Endodermal cell (in vitro differentiated cells): ENCODE results near the gene CRISPLD2. TPM values are rescaled to one million over a fixed set of nuclear protein-coding genes. Genes with fewer than 3 reads are reported as not detected.

Experiments used
- DNase-seq: peaks from one replicate; pipeline ENCODE4 v3.0.0-alpha.2; 2017
- H3K27ac ChIP-seq: 2 replicates; pipeline ENCODE4 v1.5.1; 2013; ENCODE audit warnings: mild to moderate bottlenecking, low read depth, low read length, moderate library complexity
- H3K27me3 ChIP-seq: 2 replicates; pipeline ENCODE4 v1.6.1; 2013; ENCODE audit warnings: mild to moderate bottlenecking, low read length, moderate library complexity; ENCODE audit not compliant: insufficient read depth, control insufficient read depth, poor library complexity, severe bottlenecking
- H3K36me3 ChIP-seq: 2 replicates; pipeline ENCODE4 v1.7.0; 2013; ENCODE audit warnings: mild to moderate bottlenecking, low read length, moderate library complexity; ENCODE audit not compliant: control insufficient read depth, insufficient read depth
- H3K4me1 ChIP-seq: one replicate; pipeline ENCODE4 v1.7.0; 2013; ENCODE audit warnings: low read length; ENCODE audit not compliant: control insufficient read depth, insufficient read depth
- H3K4me3 ChIP-seq: 2 replicates; pipeline ENCODE4 v1.5.1; 2013; ENCODE audit warnings: mild to moderate bottlenecking, low read length, moderate library complexity
- H3K9ac ChIP-seq: 2 replicates; pipeline ENCODE4 v1.6.1; 2013; ENCODE audit warnings: mild to moderate bottlenecking, low read length, moderate library complexity; ENCODE audit not compliant: poor library complexity, severe bottlenecking; ENCODE audit errors: extremely low read depth
- H3K9me3 ChIP-seq: 2 replicates; pipeline ENCODE4 v1.6.1; 2013; ENCODE audit warnings: mild to moderate bottlenecking, low read length, moderate library complexity; ENCODE audit not compliant: control insufficient read depth
- H3K27ac Mint-ChIP-seq: 2 replicates; pipeline ENCODE4 v1.8.0; 2020; ENCODE audit warnings: mixed read lengths
- H3K27me3 Mint-ChIP-seq: 2 replicates; pipeline ENCODE4 v1.8.0; 2021; ENCODE audit warnings: mild to moderate bottlenecking, mixed read lengths; ENCODE audit not compliant: insufficient read depth
- H3K36me3 Mint-ChIP-seq: 2 replicates; pipeline ENCODE4 v1.8.0; 2020; ENCODE audit warnings: low read depth, mixed read lengths
- H3K4me1 Mint-ChIP-seq: 2 replicates; pipeline ENCODE4 v1.8.0; 2020; ENCODE audit warnings: mixed read lengths
- H3K4me3 Mint-ChIP-seq: 2 replicates; pipeline ENCODE4 v1.8.0; 2020; ENCODE audit warnings: mild to moderate bottlenecking, moderate library complexity, mixed read lengths
- H3K9me3 Mint-ChIP-seq: 2 replicates; pipeline ENCODE4 v1.8.0; 2020; ENCODE audit warnings: mild to moderate bottlenecking, mixed read lengths
- WGBS, 2 experiments: methylation state at CpG; one replicate each; pipeline versions ENCODE4 v1.1.5 to v1.1.7; 2013; ENCODE audit warnings: missing lambda C conversion rate in 2 of 2, mixed read lengths in 1 of 2; ENCODE audit not compliant: insufficient coverage in 1 of 2, insufficient read length in 1 of 2; 5-methylcytosine and 5-hydroxymethylcytosine counted together
- total RNA-seq, 2 donors: library from RNA; stranded (reverse); fragmentation: NEBNext Ultra II Directional in 1 of 2; extraction: Animal tissue kit (Norgen Biotek cat#: 25700) in 1 of 2; gene quantifications; 2 replicates in 1 of 2; 3 replicates in 1 of 2; pipeline ENCODE4 v1.2.1, GENCODE V29; 2021
- TF ChIP-seq, protein P1 (sequence below): fragments of 200-600 bp; sonication (generic); conservative IDR thresholded peaks from 2 replicates; pipeline ENCODE4 v1.5.0; 2021; ENCODE audit warnings: antibody characterized with exemption, mild to moderate bottlenecking

Gene CRISPLD2
- total RNA-seq, 2 donors from 2014 or later: 5.0 to 9.3 TPM

DNA sequence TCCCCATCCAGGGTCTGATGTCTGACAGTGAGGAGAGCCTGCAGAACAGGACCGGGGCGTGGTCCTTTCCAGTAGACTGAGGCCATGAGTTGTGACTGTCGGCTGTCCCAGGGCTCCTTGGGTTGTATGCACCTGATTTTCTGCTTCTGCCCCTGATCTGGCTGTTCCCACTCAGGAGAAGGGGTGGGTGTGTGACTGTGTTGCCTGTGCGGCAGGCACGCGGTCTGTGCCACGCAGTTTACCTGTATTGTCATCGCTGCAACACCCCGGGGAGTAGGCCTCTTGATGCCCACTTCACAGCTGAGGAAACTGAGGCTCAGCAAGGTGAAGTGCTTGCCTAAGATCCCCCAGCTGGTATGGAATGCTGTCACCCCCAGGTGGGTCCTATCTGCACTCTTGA is 1.4 kb downstream of the CRISPLD2 start:
- Histone ChIP-seq H3K27ac (no peak overlapping the region), H3K4me1 (no peaks in the 10 kb centered on the region), H3K4me3 (no peak overlapping the region), H3K36me3 (no peaks in the 10 kb centered on the region), H3K9me3 (no peaks in the 10 kb centered on the region), H3K27me3 (peaks cover 56% of the 10 kb centered on the region), H3K9ac (no peak overlapping the region)
- peaks cover 62% of the 10 kb centered on the region for H3K27me3 Mint-ChIP-seq
- no peaks in the 10 kb centered on the region for H3K9me3 Mint-ChIP-seq
- DNase-seq: no peak
- WGBS, 2 experiments: 92 to 96% methylated on average over 4 to 9 of the region's 9 CpGs
- no peaks in the 10 kb centered on the region for H3K36me3 Mint-ChIP-seq
- TF ChIP-seq, protein P1, sequence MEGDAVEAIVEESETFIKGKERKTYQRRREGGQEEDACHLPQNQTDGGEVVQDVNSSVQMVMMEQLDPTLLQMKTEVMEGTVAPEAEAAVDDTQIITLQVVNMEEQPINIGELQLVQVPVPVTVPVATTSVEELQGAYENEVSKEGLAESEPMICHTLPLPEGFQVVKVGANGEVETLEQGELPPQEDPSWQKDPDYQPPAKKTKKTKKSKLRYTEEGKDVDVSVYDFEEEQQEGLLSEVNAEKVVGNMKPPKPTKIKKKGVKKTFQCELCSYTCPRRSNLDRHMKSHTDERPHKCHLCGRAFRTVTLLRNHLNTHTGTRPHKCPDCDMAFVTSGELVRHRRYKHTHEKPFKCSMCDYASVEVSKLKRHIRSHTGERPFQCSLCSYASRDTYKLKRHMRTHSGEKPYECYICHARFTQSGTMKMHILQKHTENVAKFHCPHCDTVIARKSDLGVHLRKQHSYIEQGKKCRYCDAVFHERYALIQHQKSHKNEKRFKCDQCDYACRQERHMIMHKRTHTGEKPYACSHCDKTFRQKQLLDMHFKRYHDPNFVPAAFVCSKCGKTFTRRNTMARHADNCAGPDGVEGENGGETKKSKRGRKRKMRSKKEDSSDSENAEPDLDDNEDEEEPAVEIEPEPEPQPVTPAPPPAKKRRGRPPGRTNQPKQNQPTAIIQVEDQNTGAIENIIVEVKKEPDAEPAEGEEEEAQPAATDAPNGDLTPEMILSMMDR: no peak
- peaks cover 6% of the 10 kb centered on the region for H3K4me1 Mint-ChIP-seq
- H3K4me3 Mint-ChIP-seq: no peak overlapping the region
- H3K27ac Mint-ChIP-seq: no peak overlapping the region

DNA sequence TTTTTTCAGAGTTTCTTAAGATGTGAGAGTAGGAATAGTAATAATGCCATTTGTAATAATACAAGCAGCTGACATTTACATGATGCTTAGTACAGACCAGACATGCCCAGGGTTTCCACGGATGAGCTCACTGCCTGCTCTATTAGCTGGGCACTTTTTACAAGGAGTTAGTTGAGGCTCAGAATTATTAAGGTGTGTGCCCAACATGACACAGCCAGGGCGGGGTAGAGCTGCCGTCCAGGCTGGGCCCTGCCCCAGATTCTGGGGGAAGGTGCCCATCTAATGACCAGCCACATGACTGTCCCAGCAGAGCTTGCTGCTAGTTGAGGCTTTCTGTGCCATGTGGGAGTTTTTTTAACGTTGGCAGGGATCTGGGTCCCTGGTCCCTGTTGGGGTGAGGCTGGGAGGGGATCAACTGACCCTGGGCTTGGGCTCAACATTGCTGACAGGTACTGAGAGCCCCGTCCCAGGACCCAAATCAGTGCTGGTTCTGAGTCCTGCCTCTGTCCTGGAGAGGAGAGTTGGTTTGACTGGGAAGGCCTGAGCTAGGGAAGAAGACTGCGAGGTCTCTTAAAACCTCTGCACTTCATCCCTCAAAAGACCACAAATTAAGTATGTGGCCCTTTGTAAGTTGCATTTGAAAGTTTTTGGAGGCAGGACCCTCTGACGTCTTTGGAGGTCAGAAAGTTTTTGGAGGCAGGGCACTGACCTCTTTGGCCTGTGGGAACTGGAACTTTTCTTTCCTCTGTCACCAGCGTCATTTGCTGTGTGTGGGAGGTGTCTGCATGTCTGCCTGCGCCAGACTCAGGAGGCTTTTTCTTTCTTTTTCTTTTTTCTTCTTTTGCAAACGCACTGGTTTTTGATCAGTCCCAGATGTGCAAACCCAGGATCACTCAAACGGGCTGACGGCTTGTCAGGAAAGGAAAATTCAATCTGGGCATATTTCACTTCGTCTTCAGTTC is 2.2 kb downstream of the CRISPLD2 start:
- peaks cover 6% of the 10 kb centered on the region for H3K4me1 Mint-ChIP-seq
- no peak for DNase-seq
- H3K27me3 Mint-ChIP-seq: peaks cover 58% of the 10 kb centered on the region
- Histone ChIP-seq H3K36me3 (no peaks in the 10 kb centered on the region), H3K27me3 (peaks cover 52% of the 10 kb centered on the region), H3K4me1 (no peaks in the 10 kb centered on the region), H3K9me3 (no peaks in the 10 kb centered on the region), H3K9ac (no peak overlapping the region), H3K27ac (no peak overlapping the region), H3K4me3 (no peak overlapping the region)
- H3K27ac Mint-ChIP-seq: no peak overlapping the region
- 85 to 89% methylated on average over 11 to 12 of the region's 13 CpGs for WGBS, 2 experiments
- no peaks in the 10 kb centered on the region for H3K9me3 Mint-ChIP-seq
- no peak overlapping the region for H3K4me3 Mint-ChIP-seq
- TF ChIP-seq, protein P1: no peak
- no peaks in the 10 kb centered on the region for H3K36me3 Mint-ChIP-seq

DNA sequence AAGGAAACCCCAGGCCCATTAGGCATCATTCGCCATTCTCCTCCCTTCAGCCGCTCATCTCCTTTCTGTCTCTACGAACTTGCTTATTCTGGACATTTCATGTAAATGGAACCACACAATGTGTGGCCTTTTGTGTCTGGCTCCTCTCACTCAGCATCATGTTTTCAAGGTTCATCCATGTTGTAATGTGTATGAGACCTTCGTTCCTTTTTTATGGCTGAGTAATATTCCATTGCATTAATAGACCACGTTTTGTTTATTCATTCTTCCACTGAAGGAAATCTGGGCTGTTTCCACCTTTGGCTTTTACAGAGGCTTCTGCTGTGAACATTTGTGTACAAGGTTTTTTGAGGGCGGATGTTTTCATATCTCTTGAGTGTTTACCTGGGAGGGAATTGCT is 3.2 kb downstream of the CRISPLD2 start:
- H3K4me1 ChIP-seq: no peaks in the 10 kb centered on the region
- Mint-ChIP-seq H3K4me1 (peaks cover 6% of the 10 kb centered on the region), H3K4me3 (no peak overlapping the region), H3K27ac (no peak overlapping the region), H3K9me3 (no peaks in the 10 kb centered on the region), H3K27me3 (peaks cover 49% of the 10 kb centered on the region), H3K36me3 (no peaks in the 10 kb centered on the region)
- H3K9ac ChIP-seq: no peak overlapping the region
- peaks cover 47% of the 10 kb centered on the region for H3K27me3 ChIP-seq
- no peak for DNase-seq
- no peak overlapping the region for H3K27ac ChIP-seq
- 92 to 93% methylated on average over 6 of the region's 6 CpGs for WGBS, 2 experiments
- H3K4me3 ChIP-seq: no peak overlapping the region
- no peaks in the 10 kb centered on the region for H3K36me3 ChIP-seq
- TF ChIP-seq, protein P1: no peak
- no peaks in the 10 kb centered on the region for H3K9me3 ChIP-seq
